Natural killer cell treated with Interleukin-12 subunit alpha and Interleukin-12 subunit beta and Interleukin-15 and Interleukin-18, amount 100 ng/mL, for 72 hours (primary cell): ENCODE data around the gene CYGB. TPM values are rescaled to one million over a fixed set of nuclear protein-coding genes. Genes with fewer than 3 reads are reported as not detected.

Experiments
- ATAC-seq, 2 donors: fragments of 150-1000 bp; cut with Tn5 transposase in 1 of 2; sonication (Bioruptor Pico), chemical (Tn5 transposase) in 1 of 2; 2 replicates each; pipeline ENCODE4 v1.10.0; 2021
- DNase-seq: peaks from one replicate; pipeline ENCODE4 v3.0.0; 2022; ENCODE audit warnings: low spot score
- H3K27ac Mint-ChIP-seq, 2 donors: 1 replicate in 1 of 2; 2 replicates in 1 of 2; pipeline ENCODE4 v1.8.0; 2022; ENCODE audit warnings: mixed read lengths in 2 of 2, mild to moderate bottlenecking in 1 of 2, moderate library complexity in 1 of 2
- H3K27me3 Mint-ChIP-seq, 2 donors: 1 replicate in 1 of 2; 2 replicates in 1 of 2; pipeline ENCODE4 v1.8.0; 2022; ENCODE audit warnings: mixed read lengths in 2 of 2
- H3K36me3 Mint-ChIP-seq: one replicate; pipeline ENCODE4 v1.8.0; 2022; ENCODE audit warnings: mixed read lengths
- H3K4me1 Mint-ChIP-seq, 2 donors: 1 replicate in 1 of 2; 2 replicates in 1 of 2; pipeline ENCODE4 v1.8.0; 2022; ENCODE audit warnings: low read depth in 2 of 2, mixed read lengths in 2 of 2, mild to moderate bottlenecking in 1 of 2
- H3K4me3 Mint-ChIP-seq: one replicate; pipeline ENCODE4 v1.8.0; 2022; ENCODE audit warnings: mixed read lengths
- H3K9me3 Mint-ChIP-seq: 2 replicates; pipeline ENCODE4 v1.8.0; 2022; ENCODE audit warnings: mixed read lengths
- total RNA-seq, 2 donors: library from RNA; stranded (reverse); gene quantifications; one replicate each; pipeline ENCODE4 v1.2.3, GENCODE V29; 2022

The CYGB gene
- total RNA-seq, 2 donors from 2014 or later, result 1.0 to 2.9 TPM

DNA sequence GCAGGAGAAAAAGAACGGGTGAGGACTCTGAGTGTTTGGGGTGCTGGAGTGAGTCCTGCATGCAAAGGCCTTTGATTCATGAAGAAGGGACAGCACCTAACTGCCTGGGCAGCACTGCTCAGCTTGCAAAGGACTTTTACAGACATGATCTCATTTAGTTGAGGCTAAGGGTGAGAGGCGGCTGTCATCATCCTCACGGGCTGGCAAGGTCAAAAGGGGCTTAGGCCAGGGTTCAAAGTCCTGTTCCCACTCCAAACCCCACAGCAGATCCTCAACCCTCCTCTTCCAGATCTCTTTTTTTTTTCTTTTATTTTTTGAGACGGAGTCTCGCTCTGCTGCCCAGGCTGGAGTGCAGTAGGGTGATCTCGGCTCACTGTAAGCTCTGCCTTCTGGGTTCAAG is 41.0 kb downstream of the CYGB start:
- no peak for ATAC-seq
- H3K4me1 Mint-ChIP-seq, result peaks cover 70 to 71% of the 10 kb centered on the region in 2 donors
- no peaks in the 10 kb centered on the region for H3K27me3 Mint-ChIP-seq
- H3K4me3 Mint-ChIP-seq, result peak overlapping the region; percentile 93
- H3K36me3 Mint-ChIP-seq, result no peaks in the 10 kb centered on the region
- no peaks in the 10 kb centered on the region for H3K9me3 Mint-ChIP-seq
- no peak for DNase-seq
- H3K27ac Mint-ChIP-seq, result peak overlapping the region; percentile 100

DNA sequence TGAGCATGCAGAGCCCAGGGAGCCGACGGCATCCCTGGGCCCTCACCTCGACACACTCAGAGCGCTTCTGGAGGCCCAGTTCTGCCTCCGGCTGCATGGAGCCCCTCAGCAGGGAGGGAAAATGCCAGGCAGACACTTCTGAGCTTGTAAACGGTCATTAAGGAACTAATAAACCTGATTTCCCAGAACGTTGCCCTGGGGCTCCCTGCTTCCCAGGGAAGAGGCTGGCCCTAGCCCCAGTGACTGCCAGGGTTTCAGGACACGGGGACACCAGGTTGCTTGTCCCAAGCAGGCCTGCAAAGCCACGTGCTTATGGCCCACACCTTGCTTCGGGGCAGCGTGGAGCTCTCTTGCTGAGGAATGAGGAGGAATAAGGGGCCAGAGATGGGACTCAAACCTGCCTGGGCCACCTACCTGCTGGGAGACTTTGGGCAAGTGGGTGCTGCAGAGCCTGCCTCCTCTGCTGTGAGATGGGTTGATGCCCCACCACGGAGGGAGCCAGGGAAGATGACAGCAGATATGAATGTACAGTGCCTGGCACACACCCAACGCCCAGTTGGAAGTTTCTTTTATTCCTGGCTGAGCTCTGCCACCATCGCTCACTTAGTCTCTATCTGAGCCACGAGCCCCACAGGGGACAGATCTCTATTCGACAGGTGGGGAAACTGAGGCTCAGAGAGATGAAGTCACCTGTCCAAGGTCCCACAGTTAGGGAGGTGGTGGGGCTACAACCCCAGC is 41.7 kb downstream of the CYGB start:
- Mint-ChIP-seq H3K9me3 (no peaks in the 10 kb centered on the region), H3K4me1 (peaks cover 68 to 72% of the 10 kb centered on the region in 2 donors), H3K36me3 (no peaks in the 10 kb centered on the region), H3K27me3 (no peaks in the 10 kb centered on the region), H3K4me3 (peak overlapping the region; percentile 93), H3K27ac (peak overlapping the region; percentile 100)
- no peak for ATAC-seq
- DNase-seq, result no peak

DNA sequence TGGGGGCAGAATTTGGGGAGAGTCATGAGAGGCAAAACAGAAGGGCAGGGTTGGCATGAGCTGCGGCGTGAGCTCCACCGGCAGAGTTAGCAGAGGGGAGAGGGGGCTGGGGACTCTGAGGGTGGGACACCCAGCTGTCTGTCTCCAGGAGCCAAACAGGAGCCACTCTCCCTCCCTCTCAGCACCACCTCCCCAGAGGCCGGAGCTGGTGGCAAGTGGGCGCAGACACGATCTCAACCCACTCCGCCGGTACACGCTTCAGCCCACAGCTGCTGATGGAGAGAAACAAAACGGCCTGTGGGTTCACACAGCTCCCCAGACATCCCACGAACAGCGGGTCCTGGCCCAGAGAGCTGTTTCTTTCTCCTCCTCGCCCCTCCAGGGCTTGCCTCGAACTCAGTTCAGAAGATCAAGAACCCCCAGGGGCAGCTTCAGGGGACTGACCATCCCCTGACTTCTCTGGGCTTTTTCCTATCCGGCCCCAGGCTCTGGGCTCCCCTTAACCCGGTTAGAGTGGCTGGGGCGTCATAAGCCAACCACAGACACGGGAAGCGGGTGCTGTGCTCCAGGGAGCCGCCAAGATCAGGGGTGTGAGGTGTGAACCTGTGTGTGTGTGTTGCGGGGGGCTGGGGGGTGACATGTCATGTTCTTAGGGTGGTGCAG is 43.9 kb downstream of the CYGB start:
- Mint-ChIP-seq H3K4me3 (peak overlapping the region; percentile 97), H3K36me3 (no peaks in the 10 kb centered on the region), H3K9me3 (no peaks in the 10 kb centered on the region), H3K27me3 (no peaks in the 10 kb centered on the region), H3K27ac (peak overlapping the region; percentile 100), H3K4me1 (peaks cover 52 to 72% of the 10 kb centered on the region in 2 donors)
- ATAC-seq (peak; percentile 45 to 52), DNase-seq (peak; percentile 85)

DNA sequence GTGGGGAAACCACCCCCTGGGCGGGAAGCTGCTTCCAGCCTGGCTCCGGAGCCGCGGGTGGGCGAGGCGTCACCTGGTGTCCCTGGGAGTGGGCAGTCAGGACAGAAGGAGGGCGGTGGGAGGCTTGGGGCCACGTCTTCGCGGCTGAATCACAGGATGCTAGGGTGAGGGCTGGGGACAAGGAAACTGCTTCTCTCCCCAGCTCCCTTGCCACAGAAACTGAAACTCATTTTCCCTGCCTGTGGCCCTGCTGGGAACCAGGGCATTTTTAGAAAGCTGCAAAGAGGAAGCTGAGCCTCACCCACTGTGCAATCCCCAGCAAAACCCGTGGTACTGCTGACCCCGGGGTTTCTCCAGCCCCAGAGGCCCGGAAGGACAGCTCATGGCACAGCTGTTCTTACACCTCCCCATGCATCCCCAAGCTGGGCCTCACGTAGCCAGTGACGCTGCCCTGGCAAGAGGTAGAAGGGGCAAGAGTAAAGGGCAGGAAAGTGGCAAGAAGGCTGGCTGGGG is 44.5 kb downstream of the CYGB start:
- ATAC-seq (peak; percentile 87 to 91), DNase-seq (peak; percentile 96)
- Mint-ChIP-seq H3K9me3 (no peaks in the 10 kb centered on the region), H3K27me3 (no peaks in the 10 kb centered on the region), H3K36me3 (no peaks in the 10 kb centered on the region), H3K27ac (peak overlapping the region; percentile 100), H3K4me3 (peak overlapping the region; percentile 97), H3K4me1 (peaks cover 46 to 67% of the 10 kb centered on the region in 2 donors)

DNA sequence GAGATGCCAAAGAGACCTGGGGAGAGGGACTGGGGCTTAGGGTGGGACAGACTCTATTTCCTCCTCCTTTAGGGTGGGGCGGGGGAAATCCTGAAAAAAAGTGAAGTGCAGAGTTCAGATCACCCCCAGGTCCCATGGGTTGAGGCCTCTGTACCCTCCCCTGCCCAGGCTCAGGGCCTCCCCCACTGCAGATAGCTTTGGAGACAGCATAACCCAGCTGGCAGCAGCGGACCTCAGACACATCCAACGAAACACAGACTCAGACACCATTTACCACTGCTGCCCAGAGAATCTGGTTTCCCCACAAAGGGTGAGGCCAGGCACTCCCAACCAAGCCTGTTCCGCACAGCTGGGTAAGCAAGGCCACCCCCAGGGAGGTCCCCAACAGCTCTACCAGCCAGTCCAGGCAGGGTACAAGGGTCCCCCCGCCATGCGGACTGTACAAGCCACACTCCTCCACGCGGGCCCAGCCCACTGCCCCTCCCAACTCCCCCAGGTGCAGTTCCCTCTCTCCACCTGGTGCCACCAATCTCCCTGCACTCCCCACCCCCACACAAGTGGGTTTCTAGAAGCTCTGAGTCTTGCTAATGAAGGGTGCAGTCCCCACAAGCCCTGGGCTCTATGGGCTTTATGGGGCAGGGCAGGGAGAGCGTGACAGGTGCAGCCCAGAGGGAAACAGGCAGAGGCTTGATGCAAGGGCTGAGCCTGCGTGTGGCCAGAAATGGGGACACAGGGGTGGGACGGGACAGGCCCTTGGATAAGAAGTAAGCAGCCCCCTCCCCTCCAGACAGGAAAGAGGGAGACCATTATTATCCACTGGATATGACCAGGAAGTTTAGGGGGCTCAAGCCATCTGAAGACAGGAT is 45.2 kb downstream of the CYGB start:
- peaks cover 44 to 64% of the 10 kb centered on the region in 2 donors for H3K4me1 Mint-ChIP-seq

DNA sequence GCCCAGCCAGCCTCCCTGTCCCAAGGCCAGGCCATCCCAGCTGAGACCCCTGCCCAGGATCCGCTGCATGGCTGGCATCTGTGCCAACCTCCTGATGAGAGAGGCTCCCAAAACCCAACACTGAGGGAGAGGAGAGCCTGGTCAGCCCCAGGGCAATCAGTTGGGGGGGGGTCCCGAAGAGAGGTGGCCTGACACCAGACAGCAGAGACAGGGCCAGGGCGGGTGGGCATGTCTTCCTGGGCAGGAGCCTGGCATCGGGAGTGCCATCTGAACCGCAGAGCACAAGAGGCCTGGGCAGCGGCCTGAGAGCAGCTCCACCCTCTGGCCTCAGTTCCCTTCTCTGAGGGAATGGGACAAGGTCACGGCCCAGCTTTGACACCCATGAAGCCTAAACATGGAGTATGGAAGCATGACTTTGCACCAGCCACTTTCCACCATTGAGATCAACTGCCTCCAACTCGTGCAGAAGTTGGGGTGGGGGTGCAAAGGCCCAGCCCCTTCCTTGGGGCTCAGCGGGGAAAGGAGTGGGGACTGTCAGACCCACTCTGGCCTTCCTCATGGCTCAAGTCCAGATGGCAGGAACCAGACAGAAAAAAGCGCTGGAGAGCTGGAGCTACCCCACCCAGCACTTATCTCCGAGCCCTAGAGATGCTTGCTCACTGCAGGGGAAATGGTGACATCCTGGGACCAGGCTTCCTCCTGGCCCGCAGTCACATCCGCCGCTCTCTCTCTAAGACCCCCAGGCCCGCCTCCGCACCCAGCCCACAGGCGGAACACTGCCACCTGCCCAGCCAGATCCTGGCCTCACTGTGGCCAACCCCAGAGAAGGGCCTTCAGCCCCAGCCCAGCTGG is 46.0 kb downstream of the CYGB start:
- ATAC-seq (peak; percentile 0 to 8), DNase-seq (no peak)
- peaks cover 36 to 57% of the 10 kb centered on the region in 2 donors for H3K4me1 Mint-ChIP-seq
- H3K36me3 Mint-ChIP-seq, result no peaks in the 10 kb centered on the region
- H3K9me3 Mint-ChIP-seq, result no peaks in the 10 kb centered on the region
- peak overlapping the region; percentile 97 for H3K4me3 Mint-ChIP-seq
- no peaks in the 10 kb centered on the region for H3K27me3 Mint-ChIP-seq
- H3K27ac Mint-ChIP-seq, result peak overlapping the region; percentile 100

More for the DNA sequence above, 45.2 kb downstream of the CYGB start:
- peak; percentile 77 for DNase-seq
- H3K27me3 Mint-ChIP-seq, result no peaks in the 10 kb centered on the region
- no peaks in the 10 kb centered on the region for H3K9me3 Mint-ChIP-seq
- H3K4me3 Mint-ChIP-seq, result peak overlapping the region; percentile 97
- peak overlapping the region; percentile 100 for H3K27ac Mint-ChIP-seq
- peak; percentile 38 to 53 for ATAC-seq
- H3K36me3 Mint-ChIP-seq, result no peaks in the 10 kb centered on the region

DNA sequence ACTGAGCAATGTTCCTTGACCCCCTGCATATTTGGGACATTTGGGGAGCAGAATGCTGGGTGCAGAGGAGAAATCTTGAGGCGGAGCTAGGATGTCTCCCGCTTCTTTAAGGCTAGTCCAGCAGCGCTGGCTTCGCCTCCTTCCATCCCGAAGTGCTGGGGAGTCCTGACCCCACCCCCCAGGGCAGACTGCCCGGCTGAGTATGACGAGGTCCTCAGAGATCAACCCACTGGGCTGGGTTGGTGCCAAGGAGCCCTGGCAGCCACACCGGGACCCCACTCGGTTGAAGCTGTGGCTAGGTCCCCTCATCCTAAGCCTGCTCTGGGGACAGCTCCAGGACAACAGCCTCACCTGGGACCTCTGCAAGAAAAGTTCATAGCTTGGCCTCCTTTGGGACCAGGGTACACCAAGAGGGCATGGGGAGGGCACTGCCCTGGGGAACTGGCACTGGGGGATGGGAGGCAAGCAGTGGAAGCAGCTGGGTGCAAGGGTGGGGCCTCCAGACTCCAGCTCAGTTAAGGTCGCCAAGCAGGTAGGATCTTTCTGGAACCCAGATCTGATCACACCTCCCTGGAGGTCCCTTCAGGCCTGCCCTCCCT is 47.3 kb downstream of the CYGB start:
- DNase-seq (no peak), ATAC-seq (no peak)
- H3K9me3 Mint-ChIP-seq, result no peaks in the 10 kb centered on the region
- H3K4me3 Mint-ChIP-seq, result no peak overlapping the region
- H3K27me3 Mint-ChIP-seq, result no peaks in the 10 kb centered on the region
- H3K4me1 Mint-ChIP-seq, result peaks cover 34 to 54% of the 10 kb centered on the region in 2 donors
- H3K36me3 Mint-ChIP-seq, result no peaks in the 10 kb centered on the region
- H3K27ac Mint-ChIP-seq, result peak overlapping the region; percentile 100

DNA sequence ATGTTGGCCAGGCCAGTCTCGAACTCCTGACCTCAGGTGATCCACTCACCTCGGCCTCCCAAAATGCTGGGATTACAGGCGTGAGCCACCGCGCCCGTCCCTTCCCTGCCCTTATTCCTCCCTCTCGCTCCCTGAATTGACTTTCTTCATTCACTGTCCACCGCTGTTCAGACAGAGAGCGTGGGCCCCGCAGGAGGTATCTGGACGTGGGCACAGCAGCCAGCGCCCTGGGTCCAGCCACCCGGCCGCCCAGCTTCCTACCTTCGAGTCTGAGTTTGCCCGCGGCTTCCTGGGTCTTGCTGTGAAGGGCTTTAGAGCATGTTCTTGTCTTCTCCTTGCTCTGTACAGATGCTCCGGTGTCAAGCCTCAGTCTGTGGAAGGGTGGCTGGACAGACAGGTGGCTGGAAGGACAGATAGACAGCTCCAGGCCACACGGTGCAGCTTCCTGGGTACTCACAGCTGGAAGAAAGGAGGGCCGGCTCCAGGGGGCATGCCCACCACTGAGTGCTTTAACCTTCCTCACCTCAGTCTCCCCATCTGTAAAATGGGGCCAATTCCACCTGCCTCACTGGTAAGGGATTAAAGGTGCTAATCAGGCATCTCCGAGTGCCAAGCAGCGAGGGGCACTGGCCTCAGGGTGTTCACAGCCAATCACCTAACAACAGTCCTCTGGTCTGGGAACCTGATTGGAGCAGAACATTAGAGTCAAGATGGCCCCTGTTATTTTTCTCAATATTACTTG is 49.9 kb downstream of the CYGB start:
- H3K27ac Mint-ChIP-seq, result peak overlapping the region in 1 of 2 donors; percentile 100
- DNase-seq, result no peak
- H3K4me3 Mint-ChIP-seq, result no peak overlapping the region
- H3K27me3 Mint-ChIP-seq, result no peaks in the 10 kb centered on the region
- peaks cover 29 to 45% of the 10 kb centered on the region in 2 donors for H3K4me1 Mint-ChIP-seq
- no peaks in the 10 kb centered on the region for H3K36me3 Mint-ChIP-seq
- no peak for ATAC-seq
- H3K9me3 Mint-ChIP-seq, result no peaks in the 10 kb centered on the region

DNA sequence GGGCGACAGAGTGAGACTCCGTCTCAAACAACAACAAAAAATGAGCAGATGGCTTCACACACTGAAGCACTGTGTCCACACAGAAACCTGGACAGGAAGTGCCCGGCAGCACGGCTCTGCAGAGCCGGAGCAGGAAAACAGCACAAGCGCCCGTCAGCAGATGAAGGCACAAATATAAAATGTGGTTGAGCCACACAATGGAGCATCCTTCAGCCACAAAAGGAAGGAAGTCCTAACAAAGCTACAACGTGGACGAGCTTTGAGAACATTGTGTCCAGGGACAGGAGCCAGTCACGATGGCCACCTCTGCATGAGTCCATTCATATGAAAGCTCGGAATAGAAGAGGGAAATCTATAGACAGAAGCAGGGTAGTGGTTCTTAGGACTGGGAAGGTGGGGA is 51.9 kb downstream of the CYGB start:
- H3K27me3 Mint-ChIP-seq, result no peaks in the 10 kb centered on the region
- H3K9me3 Mint-ChIP-seq, result no peaks in the 10 kb centered on the region
- H3K27ac Mint-ChIP-seq, result peak overlapping the region in 1 of 2 donors; percentile 86
- peaks cover 30 to 37% of the 10 kb centered on the region in 2 donors for H3K4me1 Mint-ChIP-seq
- no peak overlapping the region for H3K4me3 Mint-ChIP-seq
- no peak for ATAC-seq
- peaks cover 5% of the 10 kb centered on the region for H3K36me3 Mint-ChIP-seq
- no peak for DNase-seq

DNA sequence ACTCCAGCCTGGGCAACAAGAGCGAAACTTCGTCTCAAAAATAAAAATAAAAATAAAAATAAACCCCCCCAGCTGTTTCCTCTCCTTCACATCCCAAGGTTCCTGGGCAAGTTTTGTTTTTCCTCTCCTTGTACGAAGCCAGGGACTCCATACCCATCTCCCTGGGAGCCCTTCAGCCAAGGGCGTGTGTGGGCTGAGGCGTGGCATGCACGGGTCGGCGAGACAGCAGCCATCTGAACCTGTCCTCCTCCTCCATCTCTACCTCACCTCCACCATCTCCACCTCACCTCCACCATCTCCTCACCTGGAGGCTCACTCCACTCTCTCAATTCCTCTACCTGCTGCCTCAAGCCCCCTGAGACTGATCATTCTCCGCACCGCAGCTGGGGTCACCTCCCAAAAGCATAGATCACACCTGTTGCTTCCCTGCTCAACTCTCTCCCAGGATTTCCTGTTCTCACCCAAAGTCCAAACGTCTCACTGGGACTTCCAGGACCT is 53.2 kb downstream of the CYGB start:
- peak overlapping the region; percentile 46 to 81 for H3K27ac Mint-ChIP-seq
- DNase-seq (no peak), ATAC-seq (no peak)
- H3K4me1 Mint-ChIP-seq, result peaks cover 31 to 32% of the 10 kb centered on the region in 2 donors
- no peaks in the 10 kb centered on the region for H3K9me3 Mint-ChIP-seq
- peaks cover 5% of the 10 kb centered on the region for H3K36me3 Mint-ChIP-seq
- no peak overlapping the region for H3K4me3 Mint-ChIP-seq
- H3K27me3 Mint-ChIP-seq, result no peaks in the 10 kb centered on the region

DNA sequence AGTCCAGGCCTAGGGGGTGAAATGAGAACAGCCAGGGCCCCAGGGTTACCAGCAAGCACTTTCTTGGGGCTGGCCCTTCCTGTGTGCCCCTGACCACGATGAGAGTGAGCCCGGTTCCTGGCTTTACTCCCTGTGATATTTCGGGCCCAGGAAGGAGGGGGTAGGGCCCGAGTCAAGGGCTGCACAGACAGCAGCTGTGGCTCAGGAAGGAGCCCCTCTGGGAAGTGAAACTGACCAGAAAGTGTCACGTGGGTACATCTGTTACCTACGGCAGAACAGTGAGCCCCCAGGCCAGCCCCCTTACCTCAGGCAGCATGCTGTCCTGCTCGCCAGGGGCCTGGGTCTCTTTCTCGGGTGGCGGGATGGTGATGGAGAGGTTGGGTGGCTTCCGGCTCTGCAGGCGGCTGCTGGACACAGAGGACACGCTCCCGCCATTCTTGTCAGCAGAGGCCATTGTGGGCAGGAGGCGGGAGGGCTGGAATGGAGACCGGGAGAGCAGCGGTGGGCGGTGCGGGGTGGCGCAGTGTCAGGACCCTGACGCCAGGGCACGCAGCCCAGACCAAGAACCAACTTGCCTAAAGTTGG is 56.3 kb downstream of the CYGB start:
- no peak overlapping the region for H3K4me3 Mint-ChIP-seq
- DNase-seq, result no peak

More for the DNA sequence above, 56.3 kb downstream of the CYGB start:
- Mint-ChIP-seq H3K9me3 (no peaks in the 10 kb centered on the region), H3K27ac (peak overlapping the region; percentile 27 to 81), H3K27me3 (no peaks in the 10 kb centered on the region), H3K36me3 (peaks cover 5% of the 10 kb centered on the region), H3K4me1 (peaks cover 28 to 32% of the 10 kb centered on the region in 2 donors)
- peak; percentile 8 to 49 for ATAC-seq
